ENCODE results near the gene INAVA.

GRCh38 chr1:200892958-200893357 lies 1.7 kb upstream of the INAVA start:
- TF ChIP-seq CTCF (conservative IDR thresholded peaks at IDR 0.05; ENCODE audit: low read depth in 2 of 2), result no peak
- TF ChIP-seq CREB1 (CRISPR knock-in tag; IDR thresholded peaks at IDR 0.05; ENCODE audit: low read depth), result no peak
- TF ChIP-seq EZH2phosphoT487 (IDR thresholded peaks at IDR 0.05; ENCODE audit: unreplicated experiment), result no peak
- TF ChIP-seq EZH2 (IDR thresholded peaks at IDR 0.05; ENCODE audit: low read depth, unreplicated experiment), result no peak
- no peak for TF ChIP-seq REST (IDR thresholded peaks at IDR 0.05; ENCODE audit: unreplicated experiment)
